ENCODE results near the gene CFAP141. TPM values are rescaled to one million over a fixed set of nuclear protein-coding genes. Genes with fewer than 3 reads are reported as not detected.

The CFAP141 gene
- total RNA-seq, 3 donors from 2014 or later = not detected

DNA sequence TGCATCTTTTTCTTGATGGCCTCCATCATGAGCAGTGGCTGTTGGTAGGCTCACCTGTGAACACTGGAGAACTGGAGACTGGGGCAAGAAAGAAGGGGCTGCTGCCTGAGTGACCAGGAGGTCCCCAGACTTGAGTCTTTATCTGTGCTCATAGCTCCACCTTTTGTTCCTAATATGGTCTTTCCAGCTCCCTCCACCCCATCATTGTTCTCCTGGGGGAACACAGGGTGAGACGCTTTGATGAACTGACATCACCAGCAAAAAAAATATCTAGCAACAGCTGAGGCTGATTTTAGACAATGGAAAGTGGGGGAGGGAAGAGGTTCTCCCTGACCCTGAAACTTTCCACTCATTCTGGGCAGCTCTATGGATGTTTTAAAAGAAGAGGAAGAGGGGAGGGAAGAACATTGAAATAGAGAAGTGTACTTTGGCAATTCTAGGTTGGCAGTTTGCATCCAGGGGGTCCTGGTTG is 14.1 kb downstream of the CFAP141 start, which contains the start of gene TPM3:
TSS of gene TPM3 (minus strand) at position 111 of the 472 bp plus-strand sequence. CDS start at position 29, 82 bp downstream.
- Mint-ChIP-seq H3K9me3 (no peaks in the 10 kb centered on the region), H3K36me3 (ENCODE audit: insufficient read depth) (no peaks in the 10 kb centered on the region), H3K4me1 (ENCODE audit: low read depth) (no peaks in the 10 kb centered on the region), H3K4me3 (no peak within 1 kb of the TSS), H3K27me3 (ENCODE audit: low read depth) (peaks cover 20% of the 10 kb centered on the region)
- ATAC-seq (no peak), DNase-seq (no peak)

GRCh38 chr1:154190550-154190949 is 15.6 kb downstream of the CFAP141 start:
- Mint-ChIP-seq H3K27me3 (ENCODE audit: low read depth) (peaks cover 20% of the 10 kb centered on the region), H3K9me3 (no peaks in the 10 kb centered on the region), H3K36me3 (ENCODE audit: insufficient read depth) (no peaks in the 10 kb centered on the region), H3K4me1 (ENCODE audit: low read depth) (no peaks in the 10 kb centered on the region), H3K4me3 (no peak overlapping the region)
- no peak for DNase-seq
- no peak for ATAC-seq

DNA sequence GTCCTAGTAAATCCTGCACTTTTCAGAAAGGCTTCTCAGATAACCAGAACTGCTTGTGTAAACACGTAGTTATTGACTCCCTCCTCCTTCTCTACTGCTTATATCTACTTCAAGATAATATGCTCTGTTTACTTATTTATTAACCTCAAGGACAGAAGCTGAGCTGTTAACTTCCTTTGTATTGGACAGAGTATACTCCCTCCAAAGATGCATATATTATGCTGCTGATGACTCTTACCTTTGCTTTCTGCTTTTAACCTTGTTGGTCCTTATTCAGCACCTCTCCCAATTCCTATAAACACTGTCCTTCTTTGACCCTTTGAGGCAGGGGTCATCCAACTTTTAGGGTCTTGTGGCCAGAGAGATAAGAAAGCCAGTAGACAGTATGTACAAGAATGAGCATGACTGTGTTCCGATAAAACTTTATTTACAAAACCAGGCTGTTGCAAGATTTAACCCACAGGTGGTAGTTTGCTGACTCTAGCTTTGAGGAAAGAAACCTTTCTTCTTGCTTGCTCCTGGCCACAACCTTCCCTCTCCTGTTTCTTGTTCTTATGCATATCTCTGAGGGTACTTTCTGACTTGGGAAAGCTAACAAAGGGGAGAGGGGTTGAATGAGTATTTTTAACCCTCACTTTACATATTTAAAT is 19.2 kb downstream of the CFAP141 start:
- Mint-ChIP-seq H3K9me3 (no peaks in the 10 kb centered on the region), H3K4me1 (ENCODE audit: low read depth) (peaks cover 9% of the 10 kb centered on the region), H3K36me3 (ENCODE audit: insufficient read depth) (peaks cover 3% of the 10 kb centered on the region), H3K4me3 (no peak overlapping the region), H3K27me3 (ENCODE audit: low read depth) (peaks cover 9% of the 10 kb centered on the region)
- ATAC-seq (no peak), DNase-seq (no peak)

GRCh38 chr1:154186177-154186576 is 20.0 kb downstream of the CFAP141 start:
- Mint-ChIP-seq H3K36me3 (ENCODE audit: insufficient read depth) (peaks cover 10% of the 10 kb centered on the region), H3K4me1 (ENCODE audit: low read depth) (peaks cover 16% of the 10 kb centered on the region), H3K4me3 (no peak overlapping the region), H3K27me3 (ENCODE audit: low read depth) (peaks cover 7% of the 10 kb centered on the region), H3K9me3 (no peaks in the 10 kb centered on the region)
- peak; percentile 55 for DNase-seq
- ATAC-seq = no peak

DNA sequence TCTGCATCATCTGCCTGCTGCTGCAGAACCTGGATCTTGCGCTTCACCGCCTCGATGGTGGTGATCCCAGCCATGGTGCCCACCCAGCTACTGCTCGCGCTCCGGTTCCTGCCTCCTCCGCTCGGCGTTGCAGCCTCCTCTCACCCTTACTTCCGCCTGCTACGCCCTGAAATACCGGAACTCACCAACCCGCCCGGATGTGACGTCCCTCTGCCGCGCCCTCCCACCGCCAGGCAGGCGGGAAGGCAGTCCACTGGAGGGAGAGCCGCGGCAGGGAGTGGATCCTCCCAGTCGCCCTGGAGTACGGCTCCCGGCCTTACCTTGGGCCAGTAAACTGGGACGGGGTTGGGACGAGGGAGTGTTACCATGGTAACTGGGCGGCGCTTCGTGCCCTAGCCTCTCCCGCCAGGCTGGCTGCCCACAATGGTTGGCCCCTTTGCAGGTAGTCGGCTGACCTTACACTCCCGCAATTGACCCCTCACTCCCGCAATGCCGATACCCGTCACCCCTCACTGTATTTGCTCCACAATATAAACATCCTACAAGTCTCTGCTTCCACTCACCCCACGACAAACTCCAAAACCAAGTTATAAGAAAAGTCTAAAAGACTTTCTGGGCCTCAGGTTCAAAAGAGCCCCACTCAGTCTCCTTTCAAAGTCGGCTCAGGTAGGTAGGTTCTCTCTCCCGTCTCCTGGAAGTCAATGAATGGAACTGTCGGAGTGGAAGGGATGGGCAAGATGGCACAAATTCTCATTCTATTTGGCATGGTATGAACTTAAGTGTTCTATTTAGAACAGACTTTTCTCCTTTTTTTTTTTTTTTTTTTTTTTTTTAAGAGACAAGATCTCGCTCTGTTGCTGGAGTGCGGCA is 22.9 kb downstream of the CFAP141 start:
- Mint-ChIP-seq H3K27me3 (ENCODE audit: low read depth) (peaks cover 5% of the 10 kb centered on the region), H3K4me1 (ENCODE audit: low read depth) (peaks cover 44% of the 10 kb centered on the region), H3K9me3 (no peaks in the 10 kb centered on the region), H3K4me3 (peak overlapping the region; percentile 100), H3K36me3 (ENCODE audit: insufficient read depth) (peaks cover 21% of the 10 kb centered on the region)
- DNase-seq = peak; percentile 90
- peak; percentile 81 to 85 for ATAC-seq

- Mint-ChIP-seq H3K4me1 (ENCODE audit: low read depth) (peaks cover 52% of the 10 kb centered on the region), H3K4me3 (peak overlapping the region; percentile 100)
These were observed 23.6 kb downstream of the CFAP141 start for GRCh38 chr1:154182344-154183045.

DNA sequence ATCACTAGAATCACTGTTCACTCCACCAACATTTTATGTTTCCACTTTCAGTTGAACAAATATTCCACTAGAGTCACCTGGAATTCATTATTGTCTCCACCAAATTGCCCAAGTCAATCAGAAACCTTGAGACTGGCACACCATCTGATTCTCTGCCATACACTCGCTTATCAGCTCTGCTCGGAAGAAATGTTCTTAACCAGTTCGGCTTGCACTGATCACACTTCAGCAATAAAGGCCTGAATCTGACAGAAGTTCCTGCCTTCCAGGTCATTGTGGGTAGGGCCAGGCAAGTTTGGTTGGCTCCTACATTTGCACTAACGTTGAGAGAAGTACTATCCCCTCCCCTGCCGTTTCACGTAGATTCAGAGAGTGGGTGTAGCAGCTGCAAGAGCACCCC is 24.2 kb downstream of the CFAP141 start:
- no peak for ATAC-seq
- peaks cover 25% of the 10 kb centered on the region for H3K36me3 Mint-ChIP-seq (ENCODE audit: insufficient read depth)
- H3K27me3 Mint-ChIP-seq (ENCODE audit: low read depth) = no peaks in the 10 kb centered on the region
- H3K4me1 Mint-ChIP-seq (ENCODE audit: low read depth) = peaks cover 58% of the 10 kb centered on the region
- DNase-seq = no peak
- H3K9me3 Mint-ChIP-seq = no peaks in the 10 kb centered on the region
- H3K4me3 Mint-ChIP-seq = peak overlapping the region; percentile 100

More at GRCh38 chr1:154182344-154183045, 23.6 kb downstream of the CFAP141 start:
- Mint-ChIP-seq H3K9me3 (no peaks in the 10 kb centered on the region), H3K36me3 (ENCODE audit: insufficient read depth) (peaks cover 21% of the 10 kb centered on the region), H3K27me3 (ENCODE audit: low read depth) (peaks cover under 1% of the 10 kb centered on the region)
- ATAC-seq (peak; percentile 67 to 69), DNase-seq (peak; percentile 52)

- Mint-ChIP-seq H3K27me3 (ENCODE audit: low read depth) (no peaks in the 10 kb centered on the region), H3K4me1 (ENCODE audit: low read depth) (peaks cover 72% of the 10 kb centered on the region), H3K36me3 (ENCODE audit: insufficient read depth) (peaks cover 31% of the 10 kb centered on the region), H3K4me3 (peak overlapping the region; percentile 100), H3K9me3 (no peaks in the 10 kb centered on the region)
- DNase-seq = no peak
- ATAC-seq = no peak
These were observed 26.0 kb downstream of the CFAP141 start for GRCh38 chr1:154179946-154180687.

DNA sequence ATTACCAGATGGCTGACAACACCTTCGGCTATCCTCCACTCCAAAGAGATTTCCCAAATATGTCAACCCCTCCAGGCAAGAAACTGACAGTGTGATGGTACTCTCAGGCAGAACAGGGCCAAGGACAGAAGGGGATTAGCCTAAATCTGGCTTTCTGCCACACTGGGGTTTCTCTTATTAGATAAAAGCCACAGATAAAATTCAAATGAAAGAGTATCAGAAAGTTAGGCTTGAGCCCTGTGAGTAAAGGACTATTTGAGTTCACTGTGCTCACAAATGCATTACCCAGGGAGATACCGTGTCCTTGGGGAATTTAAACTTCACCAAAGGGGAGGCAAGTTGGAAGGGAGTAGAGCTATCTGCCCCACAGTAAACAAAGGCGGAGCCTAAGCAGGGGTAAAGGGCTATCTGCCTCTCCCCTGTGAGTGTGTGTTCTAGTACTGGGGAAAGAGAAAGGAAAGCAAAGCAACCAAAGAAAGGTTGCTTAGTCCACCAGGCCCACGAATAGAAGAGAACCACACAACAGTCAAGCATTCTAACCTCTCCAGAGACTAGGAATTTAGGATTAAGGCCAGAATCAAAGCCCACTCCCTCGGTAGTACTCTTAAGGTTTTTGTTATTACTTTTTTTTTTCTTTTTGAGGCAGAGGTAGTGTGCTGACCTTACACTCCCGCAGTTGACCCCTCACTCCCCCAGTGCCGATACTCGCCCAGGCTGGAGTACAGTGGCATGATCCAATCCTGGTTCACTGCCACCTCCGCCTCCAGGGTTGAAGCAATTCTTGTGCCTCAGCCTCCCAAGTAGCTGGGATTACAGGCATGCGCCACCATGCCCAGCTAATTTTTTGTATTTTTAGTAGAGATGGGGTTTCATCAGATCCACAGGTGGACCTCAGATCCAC is 27.0 kb downstream of the CFAP141 start:
- peaks cover 31% of the 10 kb centered on the region for H3K36me3 Mint-ChIP-seq (ENCODE audit: insufficient read depth)
- H3K27me3 Mint-ChIP-seq (ENCODE audit: low read depth) = no peaks in the 10 kb centered on the region
- H3K4me3 Mint-ChIP-seq = peak overlapping the region; percentile 100
- DNase-seq (no peak), ATAC-seq (no peak)
- H3K9me3 Mint-ChIP-seq = no peaks in the 10 kb centered on the region
- H3K4me1 Mint-ChIP-seq (ENCODE audit: low read depth) = peaks cover 72% of the 10 kb centered on the region

GRCh38 chr1:154178013-154178412 is 28.1 kb downstream of the CFAP141 start:
- Mint-ChIP-seq H3K36me3 (ENCODE audit: insufficient read depth) (peaks cover 33% of the 10 kb centered on the region), H3K27me3 (ENCODE audit: low read depth) (no peaks in the 10 kb centered on the region), H3K9me3 (no peaks in the 10 kb centered on the region), H3K4me1 (ENCODE audit: low read depth) (peaks cover 66% of the 10 kb centered on the region), H3K4me3 (peak overlapping the region; percentile 100)
- ATAC-seq (no peak), DNase-seq (peak; percentile 14)

- ATAC-seq = peak in 1 of 2 donors; percentile 49
- Mint-ChIP-seq H3K36me3 (ENCODE audit: insufficient read depth) (peaks cover 41% of the 10 kb centered on the region), H3K4me3 (no peak overlapping the region), H3K27me3 (ENCODE audit: low read depth) (no peaks in the 10 kb centered on the region), H3K9me3 (no peaks in the 10 kb centered on the region), H3K4me1 (ENCODE audit: low read depth) (peaks cover 70% of the 10 kb centered on the region)
- DNase-seq = no peak
These were observed 29.8 kb downstream of the CFAP141 start for GRCh38 chr1:154176337-154176736.

GRCh38 chr1:154174654-154175053 is 31.5 kb downstream of the CFAP141 start:
- no peak for ATAC-seq
- DNase-seq = no peak
- Mint-ChIP-seq H3K4me3 (no peak overlapping the region), H3K36me3 (ENCODE audit: insufficient read depth) (peaks cover 50% of the 10 kb centered on the region), H3K9me3 (no peaks in the 10 kb centered on the region), H3K4me1 (ENCODE audit: low read depth) (peaks cover 71% of the 10 kb centered on the region), H3K27me3 (ENCODE audit: low read depth) (no peaks in the 10 kb centered on the region)

- H3K4me1 Mint-ChIP-seq (ENCODE audit: low read depth) = peaks cover 57% of the 10 kb centered on the region
- H3K4me3 Mint-ChIP-seq = peak overlapping the region; percentile 14
- H3K36me3 Mint-ChIP-seq (ENCODE audit: insufficient read depth) = peaks cover 59% of the 10 kb centered on the region
- no peaks in the 10 kb centered on the region for H3K9me3 Mint-ChIP-seq
- H3K27me3 Mint-ChIP-seq (ENCODE audit: low read depth) = no peaks in the 10 kb centered on the region
- ATAC-seq (no peak), DNase-seq (no peak)
These were observed 34.3 kb downstream of the CFAP141 start for GRCh38 chr1:154171880-154172279.

Data from activated T-cell treated with anti-CD3 and anti-CD28 coated beads, Interleukin-2, amount 50 U/mL, for 4 hours (primary cell).